ENCODE results near the gene SLC6A18. TPM values are rescaled to one million over a fixed set of nuclear protein-coding genes. Genes with fewer than 3 reads are reported as not detected.

The SLC6A18 gene
- total RNA-seq, 1 donor from 2014 or later: not detected

DNA sequence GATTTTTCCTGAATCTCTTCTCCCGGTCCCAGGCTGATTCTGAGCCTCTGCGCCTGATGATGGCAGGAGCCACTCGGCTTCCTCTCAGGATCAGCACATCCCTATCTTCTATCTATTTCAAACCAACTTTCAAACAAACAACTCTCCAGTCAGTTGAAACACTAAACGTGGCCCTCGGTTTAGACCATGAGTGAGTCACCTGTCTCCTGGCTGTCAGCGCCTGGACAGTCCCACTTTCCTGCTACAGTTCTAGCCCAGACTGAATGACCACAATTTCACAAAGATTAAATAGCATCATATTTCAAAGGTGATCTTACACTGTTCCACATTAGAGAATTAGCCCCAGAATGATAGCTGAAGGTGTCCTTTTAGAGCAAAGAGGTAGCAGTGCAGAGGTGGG lies 17.6 kb upstream of the SLC6A18 start:
- DNase-seq (ENCODE audit: low spot score, unreplicated experiment): no peak
- H3K9me3 Mint-ChIP-seq (ENCODE audit: low read depth): no peaks in the 10 kb centered on the region
- peaks cover 9% of the 10 kb centered on the region for H3K4me1 Mint-ChIP-seq (ENCODE audit: low read depth)
- peaks cover 5% of the 10 kb centered on the region for H3K27me3 Mint-ChIP-seq
- no peaks in the 10 kb centered on the region for H3K36me3 Mint-ChIP-seq (ENCODE audit: insufficient read depth)
- H3K27ac Mint-ChIP-seq: no peak overlapping the region
- H3K4me3 Mint-ChIP-seq (ENCODE audit: low read depth): no peak overlapping the region
- TF ChIP-seq CTCF (IDR thresholded peaks at IDR 0.05; ENCODE audit: unreplicated experiment): no peak

DNA sequence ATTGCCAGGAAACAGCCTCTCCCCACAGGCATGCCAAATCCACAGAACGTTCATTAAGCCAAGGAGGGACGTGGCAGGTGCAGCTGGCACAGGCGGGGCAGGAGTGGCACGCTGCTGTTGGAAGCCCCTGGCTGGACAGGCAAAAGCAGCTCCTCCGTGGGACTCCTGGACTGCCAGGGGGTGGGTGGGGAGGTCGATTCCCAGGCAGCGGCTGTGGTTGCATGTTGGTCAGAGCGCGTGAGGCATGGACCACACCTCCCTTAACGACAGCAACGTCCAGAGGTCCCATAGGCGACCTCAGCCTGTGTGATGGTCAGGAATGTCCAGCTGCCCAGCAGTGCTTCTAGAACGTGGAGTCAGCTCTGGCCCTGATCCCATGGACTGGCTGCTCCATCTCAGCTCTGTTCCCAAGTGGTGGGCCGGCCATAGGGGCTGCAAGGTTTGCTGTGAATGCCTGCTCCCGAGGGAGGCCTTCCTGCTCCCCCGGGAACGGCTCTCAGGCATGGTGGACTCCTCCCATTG lies 16.9 kb upstream of the SLC6A18 start:
- no peak for DNase-seq (ENCODE audit: low spot score, unreplicated experiment)
- TF ChIP-seq CTCF (IDR thresholded peaks at IDR 0.05; ENCODE audit: unreplicated experiment): no peak
- Mint-ChIP-seq H3K36me3 (ENCODE audit: insufficient read depth) (no peaks in the 10 kb centered on the region), H3K9me3 (ENCODE audit: low read depth) (no peaks in the 10 kb centered on the region), H3K4me3 (ENCODE audit: low read depth) (no peak overlapping the region), H3K27me3 (peaks cover 5% of the 10 kb centered on the region), H3K27ac (no peak overlapping the region), H3K4me1 (ENCODE audit: low read depth) (peaks cover 9% of the 10 kb centered on the region)

GRCh38 chr5:1208743-1209488 lies 16.3 kb upstream of the SLC6A18 start:
- no peak for DNase-seq (ENCODE audit: low spot score, unreplicated experiment)

DNA sequence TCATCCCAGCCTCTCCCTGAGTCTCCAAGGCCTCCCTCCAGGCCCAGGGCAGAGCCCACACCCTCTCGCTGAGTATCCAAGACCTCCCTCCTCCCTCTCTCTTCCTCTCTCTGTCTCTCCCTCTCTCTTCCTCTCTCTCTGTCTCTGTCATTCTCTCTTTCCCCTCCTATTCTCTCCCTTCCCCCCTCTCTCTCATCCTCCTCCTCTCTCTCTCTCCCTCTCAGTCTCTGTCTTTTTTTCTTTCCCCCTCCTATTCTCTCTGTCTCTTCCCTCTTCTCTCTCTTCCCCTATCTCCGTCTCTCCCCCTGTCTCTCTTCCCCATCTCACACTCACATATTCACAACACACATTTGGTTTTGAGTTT lies 15.7 kb upstream of the SLC6A18 start:
- Mint-ChIP-seq H3K9me3 (ENCODE audit: low read depth) (no peaks in the 10 kb centered on the region), H3K36me3 (ENCODE audit: insufficient read depth) (no peaks in the 10 kb centered on the region), H3K27ac (peak overlapping the region; percentile 19), H3K4me1 (ENCODE audit: low read depth) (peaks cover 8% of the 10 kb centered on the region), H3K4me3 (ENCODE audit: low read depth) (no peak overlapping the region), H3K27me3 (peaks cover 5% of the 10 kb centered on the region)
- DNase-seq (ENCODE audit: low spot score, unreplicated experiment): no peak
- TF ChIP-seq CTCF (IDR thresholded peaks at IDR 0.05; ENCODE audit: unreplicated experiment): no peak

More at GRCh38 chr5:1208743-1209488, 16.3 kb upstream of the SLC6A18 start:
- TF ChIP-seq CTCF (IDR thresholded peaks at IDR 0.05; ENCODE audit: unreplicated experiment): peak; percentile 42
- Mint-ChIP-seq H3K27me3 (peaks cover 5% of the 10 kb centered on the region), H3K4me3 (ENCODE audit: low read depth) (no peak overlapping the region), H3K27ac (no peak overlapping the region), H3K9me3 (ENCODE audit: low read depth) (no peaks in the 10 kb centered on the region), H3K36me3 (ENCODE audit: insufficient read depth) (no peaks in the 10 kb centered on the region), H3K4me1 (ENCODE audit: low read depth) (peaks cover 9% of the 10 kb centered on the region)

GRCh38 chr5:1209896-1210776 lies 15.0 kb upstream of the SLC6A18 start:
- Mint-ChIP-seq H3K27me3 (peaks cover 5% of the 10 kb centered on the region), H3K4me1 (ENCODE audit: low read depth) (peaks cover 2% of the 10 kb centered on the region), H3K9me3 (ENCODE audit: low read depth) (no peaks in the 10 kb centered on the region), H3K4me3 (ENCODE audit: low read depth) (no peak overlapping the region), H3K36me3 (ENCODE audit: insufficient read depth) (no peaks in the 10 kb centered on the region), H3K27ac (no peak overlapping the region)
- TF ChIP-seq CTCF (IDR thresholded peaks at IDR 0.05; ENCODE audit: unreplicated experiment): no peak
- DNase-seq (ENCODE audit: low spot score, unreplicated experiment): no peak
